ENCODE data around the gene KCNJ6.

The KCNJ6 gene

DNA sequence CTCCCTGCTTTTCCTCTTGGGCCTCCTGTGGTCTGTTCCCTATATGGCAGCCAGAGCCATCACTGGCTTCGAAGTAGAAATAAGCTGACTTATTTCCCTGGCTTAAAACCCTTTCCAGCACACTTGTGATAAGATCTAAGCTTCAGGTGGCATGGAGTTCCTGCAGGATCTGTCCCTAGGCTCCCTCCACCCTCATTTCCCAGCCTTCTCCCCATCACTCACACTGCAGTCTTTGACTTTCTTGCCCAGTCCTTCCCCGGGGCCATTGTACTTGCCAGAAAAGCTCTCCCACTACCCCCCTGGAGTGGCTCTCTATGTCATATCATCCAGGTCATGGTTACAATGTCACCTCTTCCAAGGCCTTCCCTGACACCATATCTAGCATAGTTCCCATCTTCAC, 55.8 kb downstream of the KCNJ6 start:
- no peak overlapping the region for H3K4me3 ChIP-seq (ENCODE audit: low read depth, low read length)
- DNase-seq (ENCODE audit: low read depth): no peak
- no peak for TF ChIP-seq CTCF (IDR thresholded peaks at IDR 0.05; ENCODE audit: low read depth, low read length, missing control alignments)

DNA sequence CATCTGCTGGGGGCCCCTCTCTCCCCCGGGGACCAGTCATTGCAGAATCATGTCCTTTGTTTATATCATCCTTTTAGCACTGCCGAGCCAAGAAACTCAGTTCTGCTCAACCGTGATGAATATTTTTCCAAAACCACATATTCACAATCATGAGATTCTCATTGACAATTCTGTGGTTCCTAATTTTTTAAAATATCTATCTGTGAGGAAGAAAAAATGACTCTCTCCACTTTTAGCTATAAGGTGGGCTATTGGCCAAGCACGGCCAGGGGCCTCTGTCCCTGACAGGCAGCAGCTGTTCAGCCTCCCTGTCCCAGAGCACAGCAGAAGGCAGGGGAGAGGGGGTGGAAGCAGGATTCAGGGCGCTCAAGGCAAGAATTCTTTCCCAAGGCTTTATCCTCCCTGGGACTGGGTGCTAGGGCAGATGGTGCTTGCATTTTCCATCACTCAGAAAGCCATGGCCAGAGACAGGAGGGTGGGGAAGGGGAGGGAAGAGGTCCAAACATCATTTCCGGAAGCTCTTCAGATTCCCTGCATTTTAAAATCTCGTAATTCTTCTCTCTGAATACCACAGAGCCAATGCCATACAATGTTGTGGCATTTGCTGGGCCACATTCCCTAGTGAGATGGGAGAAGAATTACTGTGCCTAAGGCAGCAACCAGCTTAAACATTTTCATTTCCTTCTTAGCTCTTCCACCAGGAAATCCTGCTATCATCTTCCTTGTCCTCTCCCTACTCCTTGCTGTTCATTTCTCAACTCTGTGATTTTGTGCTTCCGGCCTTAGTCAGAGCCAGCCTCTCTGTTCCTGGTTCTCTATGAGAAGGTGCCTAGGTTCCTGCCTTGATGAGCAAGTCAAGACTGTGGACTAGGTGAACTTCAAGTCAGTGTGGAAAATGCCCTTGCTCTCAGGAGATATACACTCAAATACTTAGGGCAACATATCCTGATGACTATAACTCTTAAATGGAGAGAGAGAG, 60.3 kb downstream of the KCNJ6 start:
- no peak for TF ChIP-seq CTCF (IDR thresholded peaks at IDR 0.05; ENCODE audit: low read depth, low read length, missing control alignments)
- DNase-seq (ENCODE audit: low read depth): no peak
- H3K4me3 ChIP-seq (ENCODE audit: low read depth, low read length): no peak overlapping the region

DNA sequence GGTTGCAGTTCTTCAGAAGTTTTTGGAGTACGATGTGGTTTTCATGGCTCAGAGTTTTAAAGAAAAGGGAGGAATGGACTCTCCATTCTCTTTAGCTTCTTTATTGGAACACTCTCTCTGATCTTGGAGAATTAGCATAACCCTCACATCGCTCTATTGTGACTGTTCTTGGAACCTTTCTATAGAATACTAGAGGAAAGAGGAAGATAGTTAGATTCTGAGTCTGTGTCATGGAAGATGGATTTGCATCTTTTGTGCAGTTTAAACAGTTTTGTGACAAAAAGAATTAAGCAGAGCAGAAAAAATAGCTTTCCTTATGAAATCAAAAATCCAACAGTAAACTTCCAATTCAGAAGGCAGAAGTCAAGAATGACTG, 61.0 kb downstream of the KCNJ6 start:
- no peak for DNase-seq (ENCODE audit: low read depth)
- TF ChIP-seq CTCF (IDR thresholded peaks at IDR 0.05; ENCODE audit: low read depth, low read length, missing control alignments): no peak
- H3K4me3 ChIP-seq (ENCODE audit: low read depth, low read length): no peak overlapping the region

DNA sequence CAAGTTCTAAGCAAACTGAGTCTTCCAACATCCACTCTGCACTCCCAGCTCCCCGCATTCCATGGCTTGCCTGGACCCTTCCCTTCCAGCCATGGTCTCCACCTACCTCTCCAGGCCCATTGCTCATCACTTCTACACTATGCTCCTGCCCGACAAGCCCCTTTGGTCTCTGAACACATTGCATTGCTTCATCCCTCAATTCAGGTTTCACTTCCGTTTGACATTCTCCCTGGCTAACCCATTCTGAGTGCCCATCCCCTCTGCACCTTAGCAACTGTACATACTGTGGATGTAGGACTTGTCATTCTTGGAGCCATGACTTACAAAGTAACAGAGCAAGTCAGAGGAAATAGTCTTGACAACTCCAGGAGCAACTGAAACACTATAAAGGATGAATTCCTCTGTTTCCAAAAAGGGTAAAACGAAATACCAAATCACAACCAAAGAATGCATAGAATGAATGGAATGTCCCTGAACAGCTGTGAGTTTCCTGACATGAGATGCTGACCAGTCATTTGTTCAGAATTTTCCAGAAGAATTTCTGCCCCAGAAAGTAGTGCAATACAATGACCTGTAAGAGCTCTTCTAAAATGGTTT, 66.7 kb downstream of the KCNJ6 start:
- TF ChIP-seq CTCF (IDR thresholded peaks at IDR 0.05; ENCODE audit: low read depth, low read length, missing control alignments): no peak
- no peak overlapping the region for H3K4me3 ChIP-seq (ENCODE audit: low read depth, low read length)
- DNase-seq (ENCODE audit: low read depth): no peak

GRCh38 chr21:37848721-37849490, 67.4 kb downstream of the KCNJ6 start:
- no peak for DNase-seq (ENCODE audit: low read depth)
- TF ChIP-seq CTCF (IDR thresholded peaks at IDR 0.05; ENCODE audit: low read depth, low read length, missing control alignments): no peak
- H3K4me3 ChIP-seq (ENCODE audit: low read depth, low read length): no peak overlapping the region

- no peak for DNase-seq (ENCODE audit: low read depth)
- H3K4me3 ChIP-seq (ENCODE audit: low read depth, low read length): no peak overlapping the region
- TF ChIP-seq CTCF (IDR thresholded peaks at IDR 0.05; ENCODE audit: low read depth, low read length, missing control alignments): no peak
Measured at GRCh38 chr21:37845535-37845934, 70.7 kb downstream of the KCNJ6 start.

Measured in GM12864 (cell line).